Fibroblast of mammary gland (primary cell): ENCODE results near the gene CEBPZOS.
"Not testable (repeated sequence)": the region's sequence is repeated elsewhere in the genome, so short reads cannot be mapped to it uniquely, and the experiment has no call there.

ENCODE experiments used
- DNase-seq: peaks from one replicate; pipeline ENCODE4 v3.0.0-alpha.2; 2010; ENCODE audit warnings: low read depth
- H3K4me3 ChIP-seq: 2 replicates; pipeline ENCODE4 v1.5.1; 2011; ENCODE audit warnings: low read depth, mild to moderate bottlenecking, low read length, moderate library complexity; ENCODE audit not compliant: control insufficient read depth
- TF ChIP-seq, protein P1 (sequence below): conservative IDR thresholded peaks from 2 replicates; pipeline ENCODE4 v1.5.1; 2011; ENCODE audit warnings: low read depth, low read length, inconsistent platforms; ENCODE audit not compliant: control insufficient read depth, insufficient read depth

The CEBPZOS gene

GRCh38 chr2:37191253-37191652 is 5.0 kb upstream of the CEBPZOS start:
- TF ChIP-seq, protein P1, sequence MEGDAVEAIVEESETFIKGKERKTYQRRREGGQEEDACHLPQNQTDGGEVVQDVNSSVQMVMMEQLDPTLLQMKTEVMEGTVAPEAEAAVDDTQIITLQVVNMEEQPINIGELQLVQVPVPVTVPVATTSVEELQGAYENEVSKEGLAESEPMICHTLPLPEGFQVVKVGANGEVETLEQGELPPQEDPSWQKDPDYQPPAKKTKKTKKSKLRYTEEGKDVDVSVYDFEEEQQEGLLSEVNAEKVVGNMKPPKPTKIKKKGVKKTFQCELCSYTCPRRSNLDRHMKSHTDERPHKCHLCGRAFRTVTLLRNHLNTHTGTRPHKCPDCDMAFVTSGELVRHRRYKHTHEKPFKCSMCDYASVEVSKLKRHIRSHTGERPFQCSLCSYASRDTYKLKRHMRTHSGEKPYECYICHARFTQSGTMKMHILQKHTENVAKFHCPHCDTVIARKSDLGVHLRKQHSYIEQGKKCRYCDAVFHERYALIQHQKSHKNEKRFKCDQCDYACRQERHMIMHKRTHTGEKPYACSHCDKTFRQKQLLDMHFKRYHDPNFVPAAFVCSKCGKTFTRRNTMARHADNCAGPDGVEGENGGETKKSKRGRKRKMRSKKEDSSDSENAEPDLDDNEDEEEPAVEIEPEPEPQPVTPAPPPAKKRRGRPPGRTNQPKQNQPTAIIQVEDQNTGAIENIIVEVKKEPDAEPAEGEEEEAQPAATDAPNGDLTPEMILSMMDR = no peak
- no peak overlapping the region for H3K4me3 ChIP-seq
- no peak for DNase-seq

DNA sequence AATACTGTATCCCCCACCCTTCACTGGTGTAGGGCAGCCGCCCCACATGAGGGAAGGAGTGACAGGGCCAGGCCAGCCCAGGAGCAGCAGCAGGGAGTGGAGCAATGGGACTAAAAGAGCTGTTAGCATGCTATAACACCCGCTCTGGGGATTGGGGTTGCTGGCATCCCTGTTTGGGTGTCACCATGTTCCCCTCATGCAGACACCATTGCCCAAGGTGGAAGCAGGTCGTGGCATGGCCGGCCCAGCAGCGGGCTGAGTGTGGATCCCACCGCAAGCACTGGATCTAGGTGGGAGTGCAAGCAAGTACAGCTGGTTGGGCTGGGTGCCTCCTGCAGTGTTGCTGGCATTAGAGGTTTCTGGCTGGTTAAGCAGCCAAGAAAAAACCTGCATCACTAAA is 4.5 kb upstream of the CEBPZOS start:
- TF ChIP-seq, protein P1 = no peak
- no peak for DNase-seq
- no peak overlapping the region for H3K4me3 ChIP-seq

DNA sequence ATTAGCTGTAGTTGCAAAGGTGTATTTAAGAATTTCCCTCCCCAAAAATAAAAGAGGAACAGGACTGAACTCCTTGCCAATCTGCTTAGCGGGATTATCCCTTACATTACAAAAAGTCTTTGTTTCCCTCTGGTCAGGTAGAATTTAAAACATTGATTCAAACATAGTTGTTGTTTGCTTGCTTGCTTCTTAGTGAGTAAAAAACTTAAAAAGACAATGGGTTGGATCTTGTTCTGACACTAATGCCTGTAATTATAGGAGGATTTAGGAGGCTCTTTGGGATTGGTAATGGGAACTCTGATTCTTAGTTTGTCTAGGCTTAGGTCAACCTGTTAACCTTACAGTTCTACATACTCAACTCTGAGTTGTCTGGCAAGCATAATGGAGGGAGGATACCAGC is 3.7 kb upstream of the CEBPZOS start:
- DNase-seq = no peak
- no peak overlapping the region for H3K4me3 ChIP-seq
- TF ChIP-seq, protein P1 = no peak

DNA sequence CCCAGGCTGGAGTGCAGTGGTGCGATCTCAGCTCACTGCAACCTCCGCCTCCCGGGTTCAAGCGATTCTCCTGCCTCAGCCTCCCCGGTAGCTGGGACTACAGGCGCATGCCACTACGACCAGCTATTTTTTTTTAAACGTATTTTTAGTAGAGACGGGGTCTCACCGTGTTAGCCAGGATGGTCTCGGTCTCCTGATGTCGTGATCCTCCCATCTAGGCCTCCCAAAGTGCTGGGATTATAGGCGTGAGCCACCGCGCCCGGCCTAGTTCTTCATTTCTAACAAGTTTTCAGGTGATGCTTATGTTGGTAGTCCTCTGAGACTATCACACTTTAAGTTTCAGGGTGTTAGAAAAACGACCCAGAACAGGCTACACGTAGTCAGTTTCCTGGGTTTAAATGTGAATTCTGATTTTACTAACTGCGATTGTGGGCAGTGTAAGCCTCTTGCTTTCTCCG is 405 bp upstream of the CEBPZOS start:
- not testable (repeated sequence) for DNase-seq
- peak overlapping the region; percentile 84 for H3K4me3 ChIP-seq

DNA sequence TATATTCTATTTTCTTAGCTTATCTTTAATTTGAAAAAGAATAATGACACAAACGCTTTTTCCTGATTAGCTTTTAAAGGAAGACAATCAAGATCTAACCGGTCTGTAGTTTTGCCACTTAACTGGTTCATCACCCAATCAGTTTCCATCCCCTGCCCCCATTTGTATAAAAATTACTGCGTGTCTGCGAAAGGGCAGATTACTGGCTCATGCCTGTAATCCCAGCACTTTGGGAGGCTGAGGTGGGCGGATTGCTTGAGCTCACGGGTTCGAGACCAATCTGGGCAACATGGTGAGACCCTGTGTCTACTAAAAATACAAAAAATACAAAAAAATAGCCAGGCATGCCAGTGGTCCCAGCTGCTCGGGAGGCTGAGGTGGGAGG is 2.4 kb downstream of the CEBPZOS start:
- TF ChIP-seq, protein P1 = no peak
- no peak for DNase-seq
- no peak overlapping the region for H3K4me3 ChIP-seq

- DNase-seq = no peak
- TF ChIP-seq, protein P1 = no peak
- H3K4me3 ChIP-seq = no peak overlapping the region
Observed at GRCh38 chr2:37201208-37201607, 4.9 kb downstream of the CEBPZOS start.

GRCh38 chr2:37201766-37202165 is 5.5 kb downstream of the CEBPZOS start:
- H3K4me3 ChIP-seq = no peak overlapping the region
- peak; percentile 38 for DNase-seq
- TF ChIP-seq, protein P1 = no peak
